ENCODE data around the gene CHD6. TPM values are rescaled to one million over a fixed set of nuclear protein-coding genes. Genes with fewer than 3 reads are reported as not detected.

CHD6 gene
- total RNA-seq, 1 experiment from 2014 or later, result 98.5 TPM

DNA sequence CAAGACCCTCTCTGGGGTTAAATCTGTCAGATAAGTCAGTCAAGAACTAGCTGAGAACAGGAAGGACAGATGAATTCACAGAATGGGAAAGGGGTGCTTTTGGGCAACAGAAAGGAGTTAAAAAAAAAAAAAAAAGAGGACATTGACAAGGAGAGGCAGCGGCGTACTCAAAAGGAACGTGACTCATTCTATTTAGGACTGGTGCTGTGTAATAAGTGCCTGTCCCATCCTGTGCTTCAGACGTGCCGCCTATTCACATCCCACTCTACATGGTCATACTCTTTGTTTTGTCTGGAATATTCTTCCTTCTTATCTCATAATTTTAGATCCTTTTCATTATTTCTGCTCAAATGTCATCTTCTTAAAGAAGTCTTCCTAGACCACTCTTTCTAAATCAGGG lies 150.5 kb downstream of the CHD6 start:
- DNase-seq, result no peak
- CTCF ChIA-PET, result interaction anchor here (0.7 kb wide), 1 partner anchor 712 kb away, joined by 4 read pairs; no protein-coding TSS in a partner anchor
- H3K4me1 Mint-ChIP-seq (ENCODE audit: low read depth, unreplicated experiment), result no peaks in the 10 kb centered on the region
- H3K4me3 Mint-ChIP-seq (ENCODE audit: low read depth, unreplicated experiment), result no peak overlapping the region
- H3K36me3 Mint-ChIP-seq (ENCODE audit: insufficient read depth, unreplicated experiment), result peaks cover 17% of the 10 kb centered on the region
- TF ChIP-seq, protein P1, sequence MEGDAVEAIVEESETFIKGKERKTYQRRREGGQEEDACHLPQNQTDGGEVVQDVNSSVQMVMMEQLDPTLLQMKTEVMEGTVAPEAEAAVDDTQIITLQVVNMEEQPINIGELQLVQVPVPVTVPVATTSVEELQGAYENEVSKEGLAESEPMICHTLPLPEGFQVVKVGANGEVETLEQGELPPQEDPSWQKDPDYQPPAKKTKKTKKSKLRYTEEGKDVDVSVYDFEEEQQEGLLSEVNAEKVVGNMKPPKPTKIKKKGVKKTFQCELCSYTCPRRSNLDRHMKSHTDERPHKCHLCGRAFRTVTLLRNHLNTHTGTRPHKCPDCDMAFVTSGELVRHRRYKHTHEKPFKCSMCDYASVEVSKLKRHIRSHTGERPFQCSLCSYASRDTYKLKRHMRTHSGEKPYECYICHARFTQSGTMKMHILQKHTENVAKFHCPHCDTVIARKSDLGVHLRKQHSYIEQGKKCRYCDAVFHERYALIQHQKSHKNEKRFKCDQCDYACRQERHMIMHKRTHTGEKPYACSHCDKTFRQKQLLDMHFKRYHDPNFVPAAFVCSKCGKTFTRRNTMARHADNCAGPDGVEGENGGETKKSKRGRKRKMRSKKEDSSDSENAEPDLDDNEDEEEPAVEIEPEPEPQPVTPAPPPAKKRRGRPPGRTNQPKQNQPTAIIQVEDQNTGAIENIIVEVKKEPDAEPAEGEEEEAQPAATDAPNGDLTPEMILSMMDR (IDR thresholded peaks at IDR 0.05; ENCODE audit: unreplicated experiment), result no peak
- H3K9me3 Mint-ChIP-seq (ENCODE audit: low read depth, unreplicated experiment), result no peaks in the 10 kb centered on the region
- no peaks in the 10 kb centered on the region for H3K27me3 Mint-ChIP-seq (ENCODE audit: unreplicated experiment)
- BruUV-seq (replicated peaks), result no TSS peak
- H3K27ac Mint-ChIP-seq (ENCODE audit: unreplicated experiment), result no peak overlapping the region
- intact Hi-C loops (cut with micrococcal nuclease; ENCODE audit: unreplicated experiment), result no loop called here

DNA sequence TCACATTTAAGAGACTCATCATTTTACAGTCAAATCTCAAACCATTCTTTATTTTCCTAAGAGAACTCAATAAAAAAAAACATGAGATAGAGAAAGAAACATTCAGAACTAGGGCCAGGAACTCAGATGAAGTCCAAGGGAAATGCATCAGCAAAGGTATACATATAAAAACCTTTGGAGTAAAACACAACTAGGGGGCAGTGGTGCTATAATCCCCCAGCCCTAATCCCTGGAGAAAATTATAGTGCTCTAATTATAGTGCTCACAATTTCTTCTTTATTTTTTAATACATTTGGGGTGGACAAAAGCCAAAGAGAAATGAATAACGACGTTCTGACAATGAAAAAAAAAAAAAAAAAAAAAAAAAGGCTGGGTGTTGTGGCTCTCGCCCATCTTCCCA lies 151.0 kb downstream of the CHD6 start:
- BruUV-seq (replicated peaks), result no TSS peak
- H3K4me3 Mint-ChIP-seq (ENCODE audit: low read depth, unreplicated experiment), result no peak overlapping the region
- intact Hi-C loops (cut with micrococcal nuclease; ENCODE audit: unreplicated experiment), result no loop called here
- no peak for DNase-seq
- no peaks in the 10 kb centered on the region for H3K9me3 Mint-ChIP-seq (ENCODE audit: low read depth, unreplicated experiment)
- CTCF ChIA-PET, result interaction anchor here (0.7 kb wide), 1 partner anchor 713 kb away, joined by 4 read pairs; no protein-coding TSS in a partner anchor
- peaks cover 12% of the 10 kb centered on the region for H3K36me3 Mint-ChIP-seq (ENCODE audit: insufficient read depth, unreplicated experiment)
- H3K27me3 Mint-ChIP-seq (ENCODE audit: unreplicated experiment), result no peaks in the 10 kb centered on the region
- H3K4me1 Mint-ChIP-seq (ENCODE audit: low read depth, unreplicated experiment), result no peaks in the 10 kb centered on the region
- TF ChIP-seq, protein P1 (IDR thresholded peaks at IDR 0.05; ENCODE audit: unreplicated experiment), result peak; percentile 21
- H3K27ac Mint-ChIP-seq (ENCODE audit: unreplicated experiment), result no peak overlapping the region

DNA sequence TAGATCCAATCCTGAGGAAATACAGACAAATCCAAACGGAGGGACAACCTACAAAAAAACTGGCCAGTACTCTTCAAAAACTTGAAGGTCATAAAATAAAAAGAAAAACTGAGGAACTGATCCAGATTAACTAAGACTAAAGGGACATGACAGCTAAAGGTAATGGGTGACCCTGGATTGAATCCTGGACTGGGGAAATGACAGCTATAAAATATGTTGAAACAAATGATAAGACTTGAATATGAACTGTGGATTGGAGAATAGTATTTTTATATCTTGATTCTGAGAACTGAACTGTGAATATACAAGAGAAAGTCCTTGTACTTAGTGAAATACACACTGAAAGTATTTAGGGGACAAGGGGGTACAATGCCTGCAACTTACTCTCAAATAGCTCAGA lies 154.6 kb downstream of the CHD6 start:
- BruUV-seq (replicated peaks), result no TSS peak
- no peaks in the 10 kb centered on the region for H3K4me1 Mint-ChIP-seq (ENCODE audit: low read depth, unreplicated experiment)
- CTCF ChIA-PET, result no interaction called here
- no peak overlapping the region for H3K4me3 Mint-ChIP-seq (ENCODE audit: low read depth, unreplicated experiment)
- DNase-seq, result no peak
- no peak overlapping the region for H3K27ac Mint-ChIP-seq (ENCODE audit: unreplicated experiment)
- H3K27me3 Mint-ChIP-seq (ENCODE audit: unreplicated experiment), result no peaks in the 10 kb centered on the region
- intact Hi-C loops (cut with micrococcal nuclease; ENCODE audit: unreplicated experiment), result no loop called here
- TF ChIP-seq, protein P1 (IDR thresholded peaks at IDR 0.05; ENCODE audit: unreplicated experiment), result no peak
- H3K36me3 Mint-ChIP-seq (ENCODE audit: insufficient read depth, unreplicated experiment), result peaks cover 11% of the 10 kb centered on the region
- H3K9me3 Mint-ChIP-seq (ENCODE audit: low read depth, unreplicated experiment), result no peaks in the 10 kb centered on the region

DNA sequence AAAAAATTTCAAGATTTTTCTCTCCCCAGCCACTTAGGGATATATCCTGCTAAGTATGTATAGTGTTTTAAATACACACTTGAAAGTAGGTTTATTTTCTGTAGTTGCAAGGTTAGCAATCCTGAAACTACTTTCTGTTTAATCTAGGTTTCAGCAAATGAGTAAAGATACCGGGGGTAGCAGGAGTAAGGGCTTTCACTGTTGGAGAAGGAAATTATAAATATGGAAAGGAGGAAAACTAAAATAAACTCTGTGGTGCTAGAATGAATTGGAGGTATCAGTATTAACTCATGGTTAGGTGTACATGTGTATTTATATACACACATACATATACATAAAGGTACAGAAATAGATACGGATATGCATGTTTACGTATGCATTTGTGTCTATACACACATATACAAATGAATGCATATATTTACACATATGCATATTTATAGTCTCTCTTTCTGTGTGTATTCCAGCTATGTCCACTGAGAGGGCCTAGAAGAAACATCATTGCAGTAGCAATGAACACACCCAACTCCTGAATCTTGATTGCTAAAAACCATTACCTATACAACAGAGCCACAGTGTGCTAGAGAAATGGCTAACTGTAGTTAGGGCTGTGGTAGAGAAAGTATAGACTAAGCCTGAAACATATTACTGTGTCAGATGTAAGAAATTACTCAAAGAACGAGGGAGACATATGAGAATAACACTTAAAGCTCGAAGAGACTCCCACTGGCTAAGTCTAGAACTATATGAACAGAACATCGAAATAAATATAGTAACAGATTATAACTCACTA lies 155.6 kb downstream of the CHD6 start:
- Mint-ChIP-seq H3K9me3 (ENCODE audit: low read depth, unreplicated experiment) (no peaks in the 10 kb centered on the region), H3K4me3 (ENCODE audit: low read depth, unreplicated experiment) (no peak overlapping the region), H3K27me3 (ENCODE audit: unreplicated experiment) (no peaks in the 10 kb centered on the region), H3K4me1 (ENCODE audit: low read depth, unreplicated experiment) (no peaks in the 10 kb centered on the region), H3K27ac (ENCODE audit: unreplicated experiment) (no peak overlapping the region), H3K36me3 (ENCODE audit: insufficient read depth, unreplicated experiment) (peaks cover 11% of the 10 kb centered on the region)
- BruUV-seq (replicated peaks), result no TSS peak
- intact Hi-C loops (cut with micrococcal nuclease; ENCODE audit: unreplicated experiment), result no loop called here
- TF ChIP-seq, protein P1 (IDR thresholded peaks at IDR 0.05; ENCODE audit: unreplicated experiment), result no peak
- CTCF ChIA-PET, result no interaction called here
- no peak for DNase-seq

All from Calu3 (cell line).